Suppressor macrophage treated with lipopolysaccharide for 4 hours (primary cell): ENCODE measurements around the gene SNX32.
"Not testable (repeated sequence)": the region's sequence is repeated elsewhere in the genome, so short reads cannot be mapped to it uniquely, and the experiment has no call there.

Source experiments
- DNase-seq: peaks from one replicate; pipeline ENCODE4 v3.0.0-alpha.2; 2020

SNX32 gene

DNA sequence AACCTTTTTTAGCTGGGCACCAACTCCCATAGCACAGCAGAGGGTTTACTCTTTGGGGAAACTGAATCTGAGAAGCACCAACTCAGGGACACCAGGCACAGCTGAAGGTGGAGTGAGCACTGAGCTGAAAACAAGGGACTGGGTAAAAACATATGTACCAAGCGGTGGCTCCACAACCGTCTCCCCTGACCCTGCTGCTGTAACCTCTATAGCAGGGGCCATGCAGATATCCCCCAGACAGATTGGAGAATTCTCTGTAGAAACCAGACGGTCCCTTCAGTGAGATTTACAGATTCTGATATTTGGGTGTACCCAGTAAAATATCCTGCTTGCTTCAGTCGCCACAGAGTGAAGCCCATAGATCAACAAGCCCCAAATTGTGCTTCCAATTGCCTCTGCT, 4.3 kb upstream of the SNX32 start:
- DNase-seq, result no peak

GRCh38 chr11:65832231-65832630, 1.5 kb upstream of the SNX32 start:
- not testable (repeated sequence) for DNase-seq

DNA sequence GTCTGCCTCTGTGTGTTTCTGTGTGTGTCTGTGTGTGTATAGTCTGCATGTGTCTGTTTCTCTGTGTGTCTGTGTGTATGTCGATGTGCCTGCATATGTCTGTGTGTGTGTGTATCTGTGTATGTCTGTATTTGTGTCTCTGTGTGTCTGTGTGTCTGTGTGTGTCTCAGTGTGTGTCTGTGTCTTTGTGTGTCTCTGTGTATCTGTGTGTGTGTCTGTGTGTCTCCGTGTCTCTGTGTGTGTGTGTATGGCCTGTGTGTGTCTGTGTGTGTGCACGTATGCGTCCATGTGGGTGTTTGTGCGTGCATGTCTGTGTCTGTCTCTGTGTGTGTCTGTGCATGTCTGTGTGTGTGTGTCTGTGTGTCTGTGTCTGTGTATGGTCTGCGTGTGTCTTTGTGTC, 439 bp downstream of the SNX32 start:
- DNase-seq, result no peak

DNA sequence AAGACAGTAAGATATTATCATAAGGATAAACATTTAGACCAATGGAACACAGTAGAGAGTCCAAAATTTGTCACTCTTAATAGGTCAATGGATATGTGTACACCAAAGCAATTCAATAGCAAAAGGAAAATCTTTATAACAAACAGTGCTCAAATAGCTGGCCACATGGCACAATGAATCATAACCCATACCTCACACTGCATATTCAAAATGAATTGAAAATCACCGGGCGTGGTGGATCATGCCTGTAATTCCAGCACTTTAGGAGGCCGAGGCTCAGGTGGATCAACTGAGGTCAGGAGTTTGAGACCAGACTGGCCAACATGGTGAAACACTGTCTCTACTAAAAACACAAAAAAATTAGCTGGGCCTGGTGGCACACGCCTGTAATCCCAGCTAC, 8.4 kb downstream of the SNX32 start:
- no peak for DNase-seq

DNA sequence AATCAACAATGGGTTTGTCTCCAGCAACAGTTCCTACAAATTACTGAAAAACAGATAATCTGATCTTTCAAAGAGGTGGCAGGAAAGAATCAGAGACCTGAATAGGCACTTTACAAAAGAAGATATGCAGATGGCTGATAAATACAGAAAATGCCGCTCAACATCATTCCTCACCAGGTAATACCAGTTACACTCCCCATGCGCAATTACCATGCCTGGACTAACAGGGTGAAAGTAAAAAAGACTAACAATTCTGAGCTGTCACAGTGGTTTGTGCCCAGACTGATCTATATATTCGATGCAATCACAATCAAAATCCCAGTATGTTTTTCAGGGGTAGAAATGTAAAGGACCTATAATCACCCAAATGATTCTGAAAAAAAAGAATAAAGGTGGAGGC, 10.0 kb downstream of the SNX32 start:
- no peak for DNase-seq

DNA sequence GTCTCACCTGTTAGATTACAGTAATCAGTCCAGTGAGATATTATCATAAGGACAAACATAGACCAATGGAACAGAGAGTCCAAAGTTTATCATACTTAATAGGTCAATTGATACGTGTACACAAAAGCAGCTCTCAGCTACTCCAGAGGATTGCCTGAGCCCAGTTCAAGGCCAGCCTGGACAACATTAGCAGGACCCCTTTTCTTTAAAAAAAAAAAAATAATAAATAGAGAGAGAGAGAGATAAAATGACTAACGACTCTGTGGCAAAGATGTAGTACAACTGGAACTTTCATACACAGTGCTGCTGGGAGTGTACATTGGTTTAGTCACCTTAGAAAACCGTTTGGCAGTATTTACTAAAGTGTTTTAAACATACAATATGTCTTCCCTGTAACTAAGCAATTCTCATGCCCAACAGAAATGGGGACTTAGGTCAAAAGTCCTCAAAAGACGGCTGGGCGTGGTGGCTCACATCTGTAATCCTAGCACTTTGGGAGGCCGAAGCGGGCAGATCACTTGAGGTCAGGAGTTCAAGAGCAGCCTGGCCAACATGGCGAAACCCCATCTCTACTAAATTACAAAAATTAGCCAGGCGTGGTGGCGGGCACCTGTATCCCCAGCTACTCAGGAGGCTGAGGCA, 10.6 kb downstream of the SNX32 start:
- no peak for DNase-seq

- no peak for DNase-seq
Measured at GRCh38 chr11:65847746-65848145, 14.0 kb downstream of the SNX32 start.

DNA sequence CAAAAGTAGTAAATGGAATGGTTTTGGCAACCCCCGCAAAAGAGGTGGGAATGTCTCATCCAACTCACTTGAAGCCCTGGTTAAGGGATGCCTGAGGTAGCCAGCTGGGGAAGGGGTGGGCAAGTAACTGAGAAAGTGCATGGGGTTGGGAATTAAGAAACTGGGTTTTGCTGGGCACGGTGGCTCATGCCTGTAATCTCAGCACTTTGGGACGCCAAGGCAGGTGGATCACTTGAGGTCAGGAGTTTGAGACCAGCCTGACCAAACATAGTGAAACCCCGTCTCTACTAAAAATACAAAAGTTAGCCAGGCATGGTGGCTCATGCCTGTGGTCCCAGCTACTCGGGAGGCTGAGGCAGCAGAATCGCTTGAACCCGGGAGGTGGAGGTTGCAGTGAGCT, 14.9 kb downstream of the SNX32 start:
- not testable (repeated sequence) for DNase-seq

GRCh38 chr11:65849366-65849765, 15.6 kb downstream of the SNX32 start:
- no peak for DNase-seq

DNA sequence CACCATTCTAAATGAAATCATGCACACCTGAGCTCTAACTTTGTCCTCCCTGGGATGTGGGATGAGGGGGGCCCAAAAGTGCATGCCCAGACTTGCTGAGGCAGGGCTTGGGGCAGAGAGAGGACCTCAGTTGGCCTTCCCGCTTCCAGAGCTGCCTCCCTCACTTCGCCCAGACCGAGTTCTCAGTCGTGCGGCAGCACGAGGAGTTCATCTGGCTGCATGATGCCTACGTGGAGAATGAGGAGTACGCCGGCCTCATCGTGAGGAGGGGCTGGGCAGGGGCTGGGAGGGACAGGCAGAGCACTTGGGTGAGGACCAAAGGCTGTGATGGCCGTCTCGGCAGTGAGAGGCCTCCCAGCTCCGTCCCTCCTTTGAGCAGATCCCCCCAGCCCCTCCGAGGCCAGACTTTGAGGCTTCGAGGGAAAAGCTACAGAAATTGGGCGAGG, 16.0 kb downstream of the SNX32 start:
- no peak for DNase-seq

DNA sequence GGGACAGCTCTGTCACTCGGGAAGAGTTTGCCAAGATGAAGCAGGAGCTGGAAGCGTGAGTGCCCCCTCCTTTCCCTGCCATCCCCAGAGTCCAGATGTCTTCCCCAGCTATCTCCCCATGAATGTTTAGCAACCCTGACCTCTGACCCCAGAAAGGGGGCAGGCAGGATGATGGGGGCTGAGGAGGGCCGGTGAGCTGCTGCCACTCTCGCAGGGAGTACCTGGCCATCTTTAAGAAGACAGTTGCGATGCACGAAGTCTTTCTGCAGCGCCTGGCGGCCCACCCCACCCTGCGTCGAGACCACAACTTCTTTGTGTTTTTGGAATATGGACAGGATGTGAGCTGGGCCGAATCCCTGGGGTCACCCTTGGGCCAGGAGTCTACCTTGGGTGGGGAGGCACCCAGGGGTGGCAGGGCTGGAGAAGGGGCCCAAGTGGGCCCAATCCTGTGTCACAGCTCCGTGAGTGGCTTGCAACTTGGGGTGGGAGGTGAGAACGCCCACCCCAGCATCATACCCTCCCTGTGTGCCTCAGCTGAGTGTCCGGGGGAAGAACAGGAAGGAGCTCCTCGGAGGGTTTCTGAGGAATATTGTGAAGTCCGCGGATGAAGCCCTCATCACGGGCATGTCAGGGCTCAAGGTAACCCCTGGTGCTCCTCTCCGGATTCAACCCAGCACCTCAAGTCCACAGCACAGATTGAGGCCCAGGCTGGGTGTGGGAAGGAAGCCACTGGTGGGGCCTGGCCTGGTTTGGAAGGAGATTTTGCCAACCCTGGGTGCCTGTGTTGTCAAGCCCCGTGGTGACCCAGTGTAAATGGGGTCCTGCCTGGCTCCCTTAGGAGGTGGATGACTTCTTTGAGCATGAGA, 16.7 kb downstream of the SNX32 start:
- no peak for DNase-seq

- peak; percentile 27 for DNase-seq
Measured at GRCh38 chr11:65851083-65851579, 17.4 kb downstream of the SNX32 start.

GRCh38 chr11:65851811-65852507, 18.2 kb downstream of the SNX32 start:
- DNase-seq, result no peak

DNA sequence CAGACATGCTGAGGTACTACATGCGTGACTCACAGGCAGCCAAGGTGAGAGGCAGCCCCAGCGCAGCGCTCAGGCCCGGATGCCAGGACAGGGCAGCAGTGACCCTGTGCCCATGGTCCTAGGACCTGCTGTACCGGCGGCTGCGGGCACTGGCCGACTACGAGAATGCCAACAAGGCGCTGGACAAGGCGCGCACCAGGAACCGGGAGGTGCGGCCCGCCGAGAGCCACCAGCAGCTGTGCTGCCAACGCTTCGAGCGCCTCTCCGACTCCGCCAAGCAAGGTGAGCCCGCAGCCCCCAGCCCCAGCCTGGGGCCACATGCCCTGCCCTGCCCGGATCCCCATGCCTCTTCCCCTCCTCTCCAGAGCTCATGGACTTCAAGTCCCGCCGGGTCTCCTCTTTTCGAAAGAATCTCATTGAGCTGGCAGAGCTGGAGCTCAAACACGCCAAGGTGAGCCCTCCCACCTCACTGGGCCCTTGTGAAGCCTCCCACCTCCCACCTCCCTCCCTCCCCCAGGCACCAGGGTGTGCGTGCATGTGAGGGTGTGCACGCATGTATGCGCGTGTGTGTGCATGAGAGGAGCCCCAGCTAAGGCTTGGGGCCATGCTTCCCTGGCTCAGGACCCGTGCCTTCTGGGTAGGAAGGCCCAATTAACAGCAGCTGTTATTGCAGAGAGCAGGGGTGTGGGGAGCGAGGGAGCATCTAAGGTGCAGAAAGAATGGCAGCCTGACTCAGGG, 18.9 kb downstream of the SNX32 start:
- DNase-seq, result no peak

DNA sequence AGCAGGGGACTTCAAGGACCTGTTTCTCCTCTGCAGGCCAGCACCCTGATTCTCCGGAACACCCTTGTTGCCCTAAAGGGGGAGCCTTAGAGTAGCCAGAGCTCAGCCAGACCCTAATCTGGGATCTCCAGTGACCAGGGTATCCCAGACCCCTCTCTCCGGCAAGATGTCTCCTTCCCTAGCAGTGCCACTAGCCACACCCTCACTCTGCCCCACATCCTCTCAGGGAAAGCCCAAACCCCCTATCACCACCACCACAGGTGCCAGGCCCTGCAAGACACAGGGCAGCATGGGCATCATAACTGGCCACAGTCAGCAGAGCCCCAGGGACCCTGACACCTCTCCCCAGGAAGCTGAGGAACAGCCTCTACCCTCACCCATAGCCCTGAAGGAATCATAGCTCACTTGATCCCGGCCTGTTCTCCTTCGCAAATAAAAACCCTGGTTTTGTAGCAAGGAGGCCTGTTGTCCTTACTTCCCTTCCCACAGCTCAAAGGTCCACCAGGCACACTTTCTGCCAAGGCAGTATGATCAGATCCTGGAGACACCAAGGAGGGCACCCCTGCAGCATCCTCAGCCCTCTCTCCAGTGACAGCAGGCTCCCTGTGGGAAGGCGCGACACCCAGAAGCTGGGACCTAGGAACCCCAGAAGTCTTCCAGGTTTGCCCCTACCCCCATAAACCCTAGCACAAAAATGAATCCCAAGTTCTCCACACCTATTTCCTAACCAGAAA, 19.6 kb downstream of the SNX32 start:
- DNase-seq, result no peak

- no peak for DNase-seq
Measured at GRCh38 chr11:65854161-65854592, 20.4 kb downstream of the SNX32 start.

DNA sequence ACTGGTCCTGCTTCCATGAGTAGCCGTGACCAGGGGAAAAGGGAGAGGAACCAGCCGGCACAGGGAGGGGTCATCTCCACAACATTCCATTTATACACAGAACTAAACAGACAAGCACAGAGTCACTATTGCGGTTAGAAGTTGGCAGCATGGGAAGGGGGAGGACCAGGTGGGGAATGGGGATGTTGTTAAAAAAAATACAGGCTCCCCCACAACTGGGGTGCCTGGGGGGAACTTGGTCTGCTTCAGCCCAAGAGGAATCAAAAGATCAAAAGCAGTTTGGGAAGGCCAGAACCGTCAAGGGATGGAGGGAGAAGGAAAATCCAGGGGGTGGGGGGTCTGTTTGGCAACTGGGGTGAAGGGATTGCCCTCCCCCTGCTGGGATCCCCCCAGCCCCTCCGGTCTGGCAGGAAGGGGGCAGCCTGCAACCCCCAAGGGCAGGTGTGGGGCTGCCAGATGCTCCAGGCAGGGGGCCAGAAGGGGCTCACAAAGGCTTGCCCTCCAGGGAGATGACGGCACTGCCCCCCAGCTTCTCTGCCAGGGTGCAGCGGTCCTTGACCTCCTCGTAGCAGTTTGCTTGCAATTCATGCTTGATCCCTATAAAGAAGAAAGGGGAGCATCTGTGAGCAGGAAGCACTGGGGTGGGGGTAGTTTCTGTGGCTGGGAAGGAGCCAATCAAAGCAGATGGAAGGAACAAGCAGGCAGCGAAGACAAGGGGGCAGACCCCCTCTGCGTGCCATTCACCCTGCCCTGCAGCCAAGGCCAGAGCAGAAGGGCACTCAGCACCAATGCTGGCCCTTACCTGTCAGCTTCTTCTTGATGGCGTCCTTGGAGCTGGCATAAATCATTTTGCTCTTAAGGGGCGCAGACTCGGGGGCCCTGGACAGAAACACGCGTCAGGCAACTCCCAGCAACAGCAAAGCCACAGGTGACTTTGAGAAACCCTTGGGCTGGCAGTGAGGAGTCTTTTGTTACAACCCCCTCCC, 21.4 kb downstream of the SNX32 start:
- DNase-seq, result no peak

- no peak for DNase-seq
Measured at GRCh38 chr11:65855927-65856363, 22.2 kb downstream of the SNX32 start.

DNA sequence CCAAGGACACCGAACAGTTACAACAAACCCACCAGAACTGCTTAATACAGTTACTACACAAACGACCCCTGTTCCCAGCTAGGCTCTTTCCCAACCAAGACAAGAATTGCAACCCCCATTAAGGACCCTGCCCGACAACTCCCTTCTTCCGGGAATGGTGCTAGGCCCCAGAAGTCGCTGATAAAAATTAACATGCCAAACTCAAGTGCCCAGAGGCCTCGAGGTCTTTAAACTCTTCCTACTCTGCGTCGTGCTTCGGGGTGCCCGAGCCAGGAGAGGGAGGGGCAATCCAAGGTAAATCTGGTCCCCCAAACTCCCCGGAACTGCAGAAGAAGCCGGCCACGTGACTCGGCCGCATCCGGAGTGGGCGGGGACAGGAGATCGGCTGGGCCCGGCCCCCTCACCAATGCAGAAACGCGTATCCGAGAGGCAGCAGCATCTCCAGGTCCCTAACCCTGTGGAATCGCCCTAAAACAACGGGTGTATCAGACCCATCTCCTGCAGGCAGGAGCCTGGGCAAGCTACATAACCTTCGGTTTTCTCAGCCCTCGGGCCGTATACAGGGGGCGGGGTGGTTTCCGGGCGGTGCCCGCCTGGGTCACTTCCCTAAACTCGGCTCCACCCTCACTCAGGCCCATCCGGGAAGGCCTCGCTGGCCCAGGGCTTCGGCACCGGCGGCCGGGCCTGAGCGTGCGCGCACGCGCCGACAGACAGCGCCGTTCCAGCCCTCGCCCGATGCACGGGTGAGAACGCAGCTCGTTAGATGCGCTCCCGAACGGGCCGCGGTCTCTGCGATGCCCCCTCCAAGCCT, 23.1 kb downstream of the SNX32 start:
- peak; percentile 92 for DNase-seq

GRCh38 chr11:65857500-65857852, 23.7 kb downstream of the SNX32 start:
- DNase-seq, result no peak
